H9 (cell line): Measurements from ENCODE around the gene ATF7IP2. TPM values are rescaled to one million over a fixed set of nuclear protein-coding genes. Genes with fewer than 3 reads are reported as not detected.

Source experiments
- DNase-seq: peaks from one replicate; pipeline ENCODE4 v3.0.0-alpha.2; 2017
- H2AFZ ChIP-seq: one replicate; pipeline ENCODE4 v1.6.1; 2013; ENCODE audit warnings: mild to moderate bottlenecking, low read length, control low read depth, moderate library complexity
- H2AK5ac ChIP-seq: 2 replicates; pipeline ENCODE4 v1.6.1; 2013; ENCODE audit warnings: low read length, control low read depth, mixed read lengths; ENCODE audit not compliant: insufficient read length
- H2BK120ac ChIP-seq: one replicate; pipeline ENCODE4 v1.6.1; 2013; ENCODE audit warnings: low read depth, mild to moderate bottlenecking, low read length, control low read depth, inconsistent platforms; ENCODE audit not compliant: poor library complexity, severe bottlenecking
- H2BK12ac ChIP-seq: 2 replicates; pipeline ENCODE4 v1.6.1; 2013; ENCODE audit warnings: low read length, control low read depth, mixed read lengths, low read depth; ENCODE audit not compliant: insufficient read length
- H2BK15ac ChIP-seq: 2 replicates; pipeline ENCODE4 v1.6.1; 2013; ENCODE audit warnings: low read depth, low read length, control low read depth
- H2BK20ac ChIP-seq: one replicate; pipeline ENCODE4 v1.6.1; 2013; ENCODE audit warnings: low read depth, mild to moderate bottlenecking, low read length, control low read depth, inconsistent platforms; ENCODE audit not compliant: poor library complexity, severe bottlenecking
- H2BK5ac ChIP-seq: 2 replicates; pipeline ENCODE4 v1.6.1; 2013; ENCODE audit warnings: low read length, control low read depth, mixed read lengths; ENCODE audit not compliant: insufficient read length
- H3K14ac ChIP-seq: 2 replicates; pipeline ENCODE4 v1.6.1; 2013; ENCODE audit warnings: low read length, control low read depth; ENCODE audit not compliant: insufficient read depth
- H3K18ac ChIP-seq: 2 replicates; pipeline ENCODE4 v1.6.1; 2013; ENCODE audit warnings: low read depth, mild to moderate bottlenecking, mixed read lengths, low read length, control low read depth; ENCODE audit not compliant: insufficient read length
- H3K23ac ChIP-seq: 2 replicates; pipeline ENCODE4 v1.6.1; 2013; ENCODE audit warnings: low read length, control low read depth, mixed read lengths, low read depth; ENCODE audit not compliant: insufficient read length
- H3K23me2 ChIP-seq: 2 replicates; pipeline ENCODE4 v1.6.1; 2013; ENCODE audit warnings: low read depth, mild to moderate bottlenecking, mixed read lengths, low read length, control low read depth; ENCODE audit not compliant: insufficient read length, poor library complexity, severe bottlenecking
- H3K27ac ChIP-seq: 2 replicates; pipeline ENCODE4 v1.5.1; 2013; ENCODE audit warnings: low read length, control low read depth, mixed read lengths, low read depth; ENCODE audit not compliant: insufficient read length
- H3K27me3 ChIP-seq: 2 replicates; pipeline ENCODE4 v1.6.1; 2013; ENCODE audit warnings: low read length, control low read depth, inconsistent platforms; ENCODE audit not compliant: insufficient read depth
- H3K4ac ChIP-seq: 2 replicates; pipeline ENCODE4 v1.6.1; 2013; ENCODE audit warnings: low read depth, mild to moderate bottlenecking, control low read depth, inconsistent platforms, low read length, moderate library complexity
- H3K4me1 ChIP-seq: 2 replicates; pipeline ENCODE4 v1.6.1; 2013; ENCODE audit warnings: low read length, control low read depth, inconsistent platforms; ENCODE audit not compliant: insufficient read depth
- H3K4me2 ChIP-seq: 2 replicates; pipeline ENCODE4 v1.6.1; 2013; ENCODE audit warnings: low read length, control low read depth, mixed read lengths; ENCODE audit not compliant: insufficient read length, insufficient read depth
- H3K56ac ChIP-seq: 2 replicates; pipeline ENCODE4 v1.6.1; 2013; ENCODE audit warnings: low read depth, mild to moderate bottlenecking, mixed read lengths, low read length, control low read depth; ENCODE audit not compliant: insufficient read length
- H3K79me1 ChIP-seq: 2 replicates; pipeline ENCODE4 v1.6.1; 2013; ENCODE audit warnings: low read depth, mild to moderate bottlenecking, moderate library complexity, low read length, control low read depth, inconsistent platforms; ENCODE audit not compliant: insufficient read depth, poor library complexity, severe bottlenecking
- H3K79me2 ChIP-seq: 2 replicates; pipeline ENCODE4 v1.6.1; 2013; ENCODE audit warnings: low read length, control low read depth, inconsistent platforms; ENCODE audit not compliant: insufficient read depth
- H3K9ac ChIP-seq: 2 replicates; pipeline ENCODE4 v1.6.1; 2013; ENCODE audit warnings: low read length, control low read depth, mixed read lengths; ENCODE audit not compliant: insufficient read length; ENCODE audit errors: extremely low read depth
- H3K9me3 ChIP-seq: one replicate; pipeline ENCODE4 v1.6.1; 2013; ENCODE audit warnings: low read depth, low read length, inconsistent platforms; ENCODE audit not compliant: control insufficient read depth
- H3T11ph ChIP-seq: one replicate; pipeline ENCODE4 v1.6.1; 2013; ENCODE audit warnings: mild to moderate bottlenecking, low read length, control low read depth, inconsistent platforms
- H4K20me1 ChIP-seq: one replicate; pipeline ENCODE4 v1.6.1; 2013; ENCODE audit not compliant: control insufficient read depth, insufficient read length, insufficient read depth
- H4K5ac ChIP-seq: 2 replicates; pipeline ENCODE4 v1.6.1; 2013; ENCODE audit warnings: low read depth, mild to moderate bottlenecking, mixed read lengths, low read length, control low read depth; ENCODE audit not compliant: insufficient read length
- H4K8ac ChIP-seq: replicated peaks from 2 replicates; pipeline ENCODE4 v1.6.1; 2013; ENCODE audit warnings: low read length, control low read depth, mixed read lengths, low read depth; ENCODE audit not compliant: insufficient read length
- H4K91ac ChIP-seq: 2 replicates; pipeline ENCODE4 v1.6.1; 2013; ENCODE audit warnings: low read depth, mild to moderate bottlenecking, moderate library complexity, mixed read lengths, low read length, control low read depth; ENCODE audit not compliant: insufficient read length
- H3K27ac Mint-ChIP-seq, 3 experiments: 2 replicates in 2 of 3; 3 replicates in 1 of 3; pipeline ENCODE4 v1.8.0; 2020 to 2021; ENCODE audit warnings: mixed read lengths in 3 of 3, mild to moderate bottlenecking in 1 of 3, moderate library complexity in 1 of 3
- H3K27me3 Mint-ChIP-seq: 2 replicates; pipeline ENCODE4 v1.8.0; 2021; ENCODE audit warnings: low read depth, mild to moderate bottlenecking, moderate library complexity, mixed read lengths
- H3K36me3 Mint-ChIP-seq, 3 experiments: 2 replicates in 2 of 3; 3 replicates in 1 of 3; pipeline ENCODE4 v1.8.0; 2020 to 2021; ENCODE audit warnings: low read depth in 3 of 3, mixed read lengths in 3 of 3; ENCODE audit not compliant: insufficient read depth in 1 of 3
- H3K4me1 Mint-ChIP-seq, 2 experiments: 2 replicates each; pipeline ENCODE4 v1.8.0; 2020; ENCODE audit warnings: mixed read lengths in 2 of 2
- H3K4me3 Mint-ChIP-seq, 2 experiments: 2 replicates in 1 of 2; 3 replicates in 1 of 2; pipeline ENCODE4 v1.8.0; 2020 to 2021; ENCODE audit warnings: mild to moderate bottlenecking in 2 of 2, mixed read lengths in 2 of 2, moderate library complexity in 1 of 2
- H3K9me3 Mint-ChIP-seq, 2 experiments: 2 replicates in 1 of 2; 3 replicates in 1 of 2; pipeline ENCODE4 v1.8.0; 2020; ENCODE audit warnings: mild to moderate bottlenecking in 2 of 2, mixed read lengths in 2 of 2, moderate library complexity in 1 of 2
- CTCF ChIP-seq: fragments of 200-600 bp; sonication (generic); conservative IDR thresholded peaks from 3 replicates; pipeline ENCODE4 v1.8.0; 2021; ENCODE audit warnings: antibody characterized with exemption, mild to moderate bottlenecking
- WGBS: extraction: QIAGEN DNeasy Blood & Tissue Kit; methylation state at CpG from one replicate; pipeline ENCODE4 v1.1.7; 2013; ENCODE audit warnings: missing lambda C conversion rate, low lambda C conversion rate, mixed read lengths; ENCODE audit not compliant: insufficient read length; ENCODE audit errors: extremely low coverage; 5-methylcytosine and 5-hydroxymethylcytosine counted together
- total RNA-seq: library from RNA; stranded (reverse); gene quantifications from 2 replicates; pipeline ENCODE4 v1.2.1, GENCODE V29; 2021

The ATF7IP2 gene
- total RNA-seq, 1 experiment from 2014 or later, result 21.5 TPM

- no peak overlapping the region; a peak in 1 of 7 replicates for H3K27ac Mint-ChIP-seq
- Histone ChIP-seq H3K27me3 (no peaks in the 10 kb centered on the region), H3T11ph (no peak overlapping the region), H3K4me2 (no peak overlapping the region), H4K5ac (no peak overlapping the region), H3K18ac (no peak overlapping the region), H3K14ac (no peak overlapping the region), H2BK12ac (no peak overlapping the region), H4K91ac (no peak overlapping the region), H3K79me2 (no peaks in the 10 kb centered on the region), H4K20me1 (no peaks in the 10 kb centered on the region), H2AFZ (no peak overlapping the region), H3K9me3 (no peaks in the 10 kb centered on the region), H3K23me2 (no peaks in the 10 kb centered on the region), H2BK5ac (no peak overlapping the region), H3K9ac (no peak overlapping the region), H2BK15ac (no peak overlapping the region), H3K4me1 (no peaks in the 10 kb centered on the region), H2BK20ac (no peak overlapping the region), H2BK120ac (no peak overlapping the region), H3K23ac (no peak overlapping the region), H3K56ac (no peak overlapping the region), H4K8ac (no peak overlapping the region), H3K79me1 (no peaks in the 10 kb centered on the region), H3K4ac (no peak overlapping the region), H2AK5ac (no peak overlapping the region), H3K27ac (no peak overlapping the region)
- no peaks in the 10 kb centered on the region; a peak in 1 of 5 replicates for H3K9me3 Mint-ChIP-seq
- no peak for DNase-seq
- no peak for TF ChIP-seq CTCF
- no peak overlapping the region for H3K4me3 Mint-ChIP-seq
- H3K4me1 Mint-ChIP-seq, result peaks cover 0 to 2% of the 10 kb centered on the region in 2 experiments; a peak in 1 of 4 replicates
- no CpG with 5 or more reads among the region's 5 CpGs for WGBS
- no peaks in the 10 kb centered on the region for H3K27me3 Mint-ChIP-seq
- no peaks in the 10 kb centered on the region; a peak in 1 of 7 replicates for H3K36me3 Mint-ChIP-seq
These were observed 18.2 kb upstream of the ATF7IP2 start for GRCh38 chr16:10367616-10368188.
